ENCODE results near the gene ZNF618.

DNA sequence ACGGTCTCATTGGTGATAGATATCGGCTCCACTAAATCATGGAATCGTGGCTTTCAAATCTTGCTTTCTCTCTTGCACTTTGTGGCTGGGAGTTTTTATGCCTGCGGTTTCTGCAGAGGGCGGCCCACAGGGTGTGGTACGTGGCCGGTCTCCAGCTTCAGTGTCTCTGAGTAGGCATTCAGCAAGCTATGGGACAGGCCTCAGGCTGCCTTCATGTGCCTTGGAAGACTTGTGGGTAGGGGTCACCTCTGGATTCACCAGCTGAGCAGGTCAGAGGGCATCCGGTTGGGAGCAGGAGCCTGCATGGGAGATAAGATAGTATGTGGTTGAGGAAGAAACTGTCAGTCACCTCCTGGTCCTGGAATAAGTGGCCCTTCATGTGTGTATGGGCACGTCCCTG is 154.3 kb downstream of the ZNF618 start:
- TF ChIP-seq EZH2 (IDR thresholded peaks at IDR 0.05; ENCODE audit: borderline replicate concordance, low read depth, low read length, poor library complexity, severe bottlenecking) = no peak
- TF ChIP-seq, protein P1, sequence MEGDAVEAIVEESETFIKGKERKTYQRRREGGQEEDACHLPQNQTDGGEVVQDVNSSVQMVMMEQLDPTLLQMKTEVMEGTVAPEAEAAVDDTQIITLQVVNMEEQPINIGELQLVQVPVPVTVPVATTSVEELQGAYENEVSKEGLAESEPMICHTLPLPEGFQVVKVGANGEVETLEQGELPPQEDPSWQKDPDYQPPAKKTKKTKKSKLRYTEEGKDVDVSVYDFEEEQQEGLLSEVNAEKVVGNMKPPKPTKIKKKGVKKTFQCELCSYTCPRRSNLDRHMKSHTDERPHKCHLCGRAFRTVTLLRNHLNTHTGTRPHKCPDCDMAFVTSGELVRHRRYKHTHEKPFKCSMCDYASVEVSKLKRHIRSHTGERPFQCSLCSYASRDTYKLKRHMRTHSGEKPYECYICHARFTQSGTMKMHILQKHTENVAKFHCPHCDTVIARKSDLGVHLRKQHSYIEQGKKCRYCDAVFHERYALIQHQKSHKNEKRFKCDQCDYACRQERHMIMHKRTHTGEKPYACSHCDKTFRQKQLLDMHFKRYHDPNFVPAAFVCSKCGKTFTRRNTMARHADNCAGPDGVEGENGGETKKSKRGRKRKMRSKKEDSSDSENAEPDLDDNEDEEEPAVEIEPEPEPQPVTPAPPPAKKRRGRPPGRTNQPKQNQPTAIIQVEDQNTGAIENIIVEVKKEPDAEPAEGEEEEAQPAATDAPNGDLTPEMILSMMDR (conservative IDR thresholded peaks at IDR 0.05; ENCODE audit: low read depth, low read length) = no peak

All from A673 (cell line).